ENCODE results near the gene HPSE2.

DNA sequence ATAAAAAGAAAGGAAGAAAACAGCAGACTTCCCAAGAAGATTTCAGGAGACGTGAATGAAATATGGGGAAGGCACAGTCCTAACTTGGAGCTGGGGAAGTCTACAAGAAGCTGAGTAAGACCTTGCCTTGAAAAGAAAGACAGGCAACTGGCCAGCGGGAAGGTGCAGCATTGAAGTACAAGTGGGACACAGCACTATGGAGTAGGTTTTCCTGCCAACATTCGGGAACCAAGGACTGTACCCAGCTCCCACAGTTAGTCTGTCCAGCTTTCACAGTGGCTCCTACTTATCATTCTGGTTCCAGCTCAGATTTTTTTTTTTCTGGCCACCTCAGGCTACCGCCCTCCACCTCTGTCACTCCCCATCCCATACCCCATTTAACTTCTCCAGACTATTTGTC, 798.9 kb downstream of the HPSE2 start:
- TF ChIP-seq GABPA (IDR thresholded peaks at IDR 0.05; ENCODE audit: low read depth, low read length), result no peak
- TF ChIP-seq GABPA (CRISPR knock-in tag; IDR thresholded peaks at IDR 0.05; ENCODE audit: low read depth), result no peak
- TF ChIP-seq, protein P1, sequence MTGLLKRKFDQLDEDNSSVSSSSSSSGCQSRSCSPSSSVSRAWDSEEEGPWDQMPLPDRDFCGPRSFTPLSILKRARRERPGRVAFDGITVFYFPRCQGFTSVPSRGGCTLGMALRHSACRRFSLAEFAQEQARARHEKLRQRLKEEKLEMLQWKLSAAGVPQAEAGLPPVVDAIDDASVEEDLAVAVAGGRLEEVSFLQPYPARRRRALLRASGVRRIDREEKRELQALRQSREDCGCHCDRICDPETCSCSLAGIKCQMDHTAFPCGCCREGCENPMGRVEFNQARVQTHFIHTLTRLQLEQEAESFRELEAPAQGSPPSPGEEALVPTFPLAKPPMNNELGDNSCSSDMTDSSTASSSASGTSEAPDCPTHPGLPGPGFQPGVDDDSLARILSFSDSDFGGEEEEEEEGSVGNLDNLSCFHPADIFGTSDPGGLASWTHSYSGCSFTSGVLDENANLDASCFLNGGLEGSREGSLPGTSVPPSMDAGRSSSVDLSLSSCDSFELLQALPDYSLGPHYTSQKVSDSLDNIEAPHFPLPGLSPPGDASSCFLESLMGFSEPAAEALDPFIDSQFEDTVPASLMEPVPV (CRISPR knock-in tag; IDR thresholded peaks at IDR 0.05), result no peak
- TF ChIP-seq WIZ (CRISPR knock-in tag; IDR thresholded peaks at IDR 0.05), result no peak
- no peak for TF ChIP-seq TMF1 (CRISPR knock-in tag; IDR thresholded peaks at IDR 0.05; ENCODE audit: low read depth)
- no peak for TF ChIP-seq MAFG (CRISPR knock-in tag; IDR thresholded peaks at IDR 0.05)
- no peak for TF ChIP-seq BHLHE40 (IDR thresholded peaks at IDR 0.05; ENCODE audit: low read length)
- TF ChIP-seq, protein P2, sequence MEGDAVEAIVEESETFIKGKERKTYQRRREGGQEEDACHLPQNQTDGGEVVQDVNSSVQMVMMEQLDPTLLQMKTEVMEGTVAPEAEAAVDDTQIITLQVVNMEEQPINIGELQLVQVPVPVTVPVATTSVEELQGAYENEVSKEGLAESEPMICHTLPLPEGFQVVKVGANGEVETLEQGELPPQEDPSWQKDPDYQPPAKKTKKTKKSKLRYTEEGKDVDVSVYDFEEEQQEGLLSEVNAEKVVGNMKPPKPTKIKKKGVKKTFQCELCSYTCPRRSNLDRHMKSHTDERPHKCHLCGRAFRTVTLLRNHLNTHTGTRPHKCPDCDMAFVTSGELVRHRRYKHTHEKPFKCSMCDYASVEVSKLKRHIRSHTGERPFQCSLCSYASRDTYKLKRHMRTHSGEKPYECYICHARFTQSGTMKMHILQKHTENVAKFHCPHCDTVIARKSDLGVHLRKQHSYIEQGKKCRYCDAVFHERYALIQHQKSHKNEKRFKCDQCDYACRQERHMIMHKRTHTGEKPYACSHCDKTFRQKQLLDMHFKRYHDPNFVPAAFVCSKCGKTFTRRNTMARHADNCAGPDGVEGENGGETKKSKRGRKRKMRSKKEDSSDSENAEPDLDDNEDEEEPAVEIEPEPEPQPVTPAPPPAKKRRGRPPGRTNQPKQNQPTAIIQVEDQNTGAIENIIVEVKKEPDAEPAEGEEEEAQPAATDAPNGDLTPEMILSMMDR (CRISPR knock-in tag; IDR thresholded peaks at IDR 0.05), result no peak
- TF ChIP-seq ZNF274 (CRISPR knock-in tag; IDR thresholded peaks at IDR 0.05), result no peak
- no peak for TF ChIP-seq NCOA5 (CRISPR knock-in tag; IDR thresholded peaks at IDR 0.05)
- TF ChIP-seq POGZ (CRISPR knock-in tag; IDR thresholded peaks at IDR 0.05), result no peak
